HL-60 (cell line): ENCODE measurements around the gene AK5.

Experiments used
- CTCF ChIP-seq: IDR thresholded peaks from one replicate; pipeline ENCODE4 v1.5.1; 2011; ENCODE audit warnings: low read length, control low read depth, inconsistent platforms; ENCODE audit not compliant: insufficient read depth
- POLR2AphosphoS5 ChIP-seq: IDR thresholded peaks from 2 replicates; pipeline ENCODE4 v1.6.1; 2012; ENCODE audit warnings: low read depth
- SPI1 ChIP-seq: IDR thresholded peaks from 2 replicates; pipeline ENCODE4 v1.6.1; 2012; ENCODE audit warnings: low read depth, mild to moderate bottlenecking, borderline replicate concordance

- TF ChIP-seq CTCF (no peak), POLR2AphosphoS5 (no peak), SPI1 (no peak)
Measured at GRCh38 chr1:77484926-77485325, 203.1 kb downstream of the AK5 start.
